ENCODE results near the gene MAGI2. TPM values are rescaled to one million over a fixed set of nuclear protein-coding genes. Genes with fewer than 3 reads are reported as not detected.

The MAGI2 gene
- total and polyA plus RNA-seq, 2 experiments from 2014 or later = 10.4 to 26.4 TPM

- H2AFZ ChIP-seq = no peak overlapping the region
- peaks cover 23% of the 10 kb centered on the region for H3K27me3 ChIP-seq (ENCODE audit: insufficient read depth)
- no peak overlapping the region for H3K4me3 ChIP-seq
- DNase-seq (ENCODE audit: low spot score) = no peak
- H3K36me3 Mint-ChIP-seq (ENCODE audit: low read depth) = no peaks in the 10 kb centered on the region; the same call in 2 of the 3 replicates
- H3K4me3 Mint-ChIP-seq = no peak overlapping the region
- no peak for ATAC-seq
- no peaks in the 10 kb centered on the region for H4K20me1 ChIP-seq (replicated peaks; ENCODE audit: insufficient read depth)
- no peak for TF ChIP-seq ETS1 (IDR thresholded peaks at IDR 0.05)
- TF ChIP-seq NANOG (IDR thresholded peaks at IDR 0.05; ENCODE audit: borderline replicate concordance) = no peak
- no peak for TF ChIP-seq EZH2phosphoT487 (IDR thresholded peaks at IDR 0.05; ENCODE audit: unreplicated experiment)
- no peak for TF ChIP-seq POLR2AphosphoS5 (IDR thresholded peaks at IDR 0.05; ENCODE audit: low read depth)
- no peak for TF ChIP-seq CREB1 (CRISPR knock-in tag; IDR thresholded peaks at IDR 0.05; ENCODE audit: low read depth)
- no peak for TF ChIP-seq STAT1 (IDR thresholded peaks at IDR 0.05; ENCODE audit: unreplicated experiment)
- no peak for TF ChIP-seq JUNB (IDR thresholded peaks at IDR 0.05; ENCODE audit: unreplicated experiment)
- TF ChIP-seq ZNF331 (CRISPR knock-in tag; IDR thresholded peaks at IDR 0.05; ENCODE audit: low read depth) = no peak
- no peak for TF ChIP-seq CTCF (conservative IDR thresholded peaks at IDR 0.05; ENCODE audit: low read depth in 2 of 2)
- TF ChIP-seq EZH2 (IDR thresholded peaks at IDR 0.05; ENCODE audit: low read depth, unreplicated experiment) = no peak
- TF ChIP-seq, protein P1, sequence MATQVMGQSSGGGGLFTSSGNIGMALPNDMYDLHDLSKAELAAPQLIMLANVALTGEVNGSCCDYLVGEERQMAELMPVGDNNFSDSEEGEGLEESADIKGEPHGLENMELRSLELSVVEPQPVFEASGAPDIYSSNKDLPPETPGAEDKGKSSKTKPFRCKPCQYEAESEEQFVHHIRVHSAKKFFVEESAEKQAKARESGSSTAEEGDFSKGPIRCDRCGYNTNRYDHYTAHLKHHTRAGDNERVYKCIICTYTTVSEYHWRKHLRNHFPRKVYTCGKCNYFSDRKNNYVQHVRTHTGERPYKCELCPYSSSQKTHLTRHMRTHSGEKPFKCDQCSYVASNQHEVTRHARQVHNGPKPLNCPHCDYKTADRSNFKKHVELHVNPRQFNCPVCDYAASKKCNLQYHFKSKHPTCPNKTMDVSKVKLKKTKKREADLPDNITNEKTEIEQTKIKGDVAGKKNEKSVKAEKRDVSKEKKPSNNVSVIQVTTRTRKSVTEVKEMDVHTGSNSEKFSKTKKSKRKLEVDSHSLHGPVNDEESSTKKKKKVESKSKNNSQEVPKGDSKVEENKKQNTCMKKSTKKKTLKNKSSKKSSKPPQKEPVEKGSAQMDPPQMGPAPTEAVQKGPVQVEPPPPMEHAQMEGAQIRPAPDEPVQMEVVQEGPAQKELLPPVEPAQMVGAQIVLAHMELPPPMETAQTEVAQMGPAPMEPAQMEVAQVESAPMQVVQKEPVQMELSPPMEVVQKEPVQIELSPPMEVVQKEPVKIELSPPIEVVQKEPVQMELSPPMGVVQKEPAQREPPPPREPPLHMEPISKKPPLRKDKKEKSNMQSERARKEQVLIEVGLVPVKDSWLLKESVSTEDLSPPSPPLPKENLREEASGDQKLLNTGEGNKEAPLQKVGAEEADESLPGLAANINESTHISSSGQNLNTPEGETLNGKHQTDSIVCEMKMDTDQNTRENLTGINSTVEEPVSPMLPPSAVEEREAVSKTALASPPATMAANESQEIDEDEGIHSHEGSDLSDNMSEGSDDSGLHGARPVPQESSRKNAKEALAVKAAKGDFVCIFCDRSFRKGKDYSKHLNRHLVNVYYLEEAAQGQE (IDR thresholded peaks at IDR 0.05; ENCODE audit: unreplicated experiment) = no peak
- TF ChIP-seq, protein P2, sequence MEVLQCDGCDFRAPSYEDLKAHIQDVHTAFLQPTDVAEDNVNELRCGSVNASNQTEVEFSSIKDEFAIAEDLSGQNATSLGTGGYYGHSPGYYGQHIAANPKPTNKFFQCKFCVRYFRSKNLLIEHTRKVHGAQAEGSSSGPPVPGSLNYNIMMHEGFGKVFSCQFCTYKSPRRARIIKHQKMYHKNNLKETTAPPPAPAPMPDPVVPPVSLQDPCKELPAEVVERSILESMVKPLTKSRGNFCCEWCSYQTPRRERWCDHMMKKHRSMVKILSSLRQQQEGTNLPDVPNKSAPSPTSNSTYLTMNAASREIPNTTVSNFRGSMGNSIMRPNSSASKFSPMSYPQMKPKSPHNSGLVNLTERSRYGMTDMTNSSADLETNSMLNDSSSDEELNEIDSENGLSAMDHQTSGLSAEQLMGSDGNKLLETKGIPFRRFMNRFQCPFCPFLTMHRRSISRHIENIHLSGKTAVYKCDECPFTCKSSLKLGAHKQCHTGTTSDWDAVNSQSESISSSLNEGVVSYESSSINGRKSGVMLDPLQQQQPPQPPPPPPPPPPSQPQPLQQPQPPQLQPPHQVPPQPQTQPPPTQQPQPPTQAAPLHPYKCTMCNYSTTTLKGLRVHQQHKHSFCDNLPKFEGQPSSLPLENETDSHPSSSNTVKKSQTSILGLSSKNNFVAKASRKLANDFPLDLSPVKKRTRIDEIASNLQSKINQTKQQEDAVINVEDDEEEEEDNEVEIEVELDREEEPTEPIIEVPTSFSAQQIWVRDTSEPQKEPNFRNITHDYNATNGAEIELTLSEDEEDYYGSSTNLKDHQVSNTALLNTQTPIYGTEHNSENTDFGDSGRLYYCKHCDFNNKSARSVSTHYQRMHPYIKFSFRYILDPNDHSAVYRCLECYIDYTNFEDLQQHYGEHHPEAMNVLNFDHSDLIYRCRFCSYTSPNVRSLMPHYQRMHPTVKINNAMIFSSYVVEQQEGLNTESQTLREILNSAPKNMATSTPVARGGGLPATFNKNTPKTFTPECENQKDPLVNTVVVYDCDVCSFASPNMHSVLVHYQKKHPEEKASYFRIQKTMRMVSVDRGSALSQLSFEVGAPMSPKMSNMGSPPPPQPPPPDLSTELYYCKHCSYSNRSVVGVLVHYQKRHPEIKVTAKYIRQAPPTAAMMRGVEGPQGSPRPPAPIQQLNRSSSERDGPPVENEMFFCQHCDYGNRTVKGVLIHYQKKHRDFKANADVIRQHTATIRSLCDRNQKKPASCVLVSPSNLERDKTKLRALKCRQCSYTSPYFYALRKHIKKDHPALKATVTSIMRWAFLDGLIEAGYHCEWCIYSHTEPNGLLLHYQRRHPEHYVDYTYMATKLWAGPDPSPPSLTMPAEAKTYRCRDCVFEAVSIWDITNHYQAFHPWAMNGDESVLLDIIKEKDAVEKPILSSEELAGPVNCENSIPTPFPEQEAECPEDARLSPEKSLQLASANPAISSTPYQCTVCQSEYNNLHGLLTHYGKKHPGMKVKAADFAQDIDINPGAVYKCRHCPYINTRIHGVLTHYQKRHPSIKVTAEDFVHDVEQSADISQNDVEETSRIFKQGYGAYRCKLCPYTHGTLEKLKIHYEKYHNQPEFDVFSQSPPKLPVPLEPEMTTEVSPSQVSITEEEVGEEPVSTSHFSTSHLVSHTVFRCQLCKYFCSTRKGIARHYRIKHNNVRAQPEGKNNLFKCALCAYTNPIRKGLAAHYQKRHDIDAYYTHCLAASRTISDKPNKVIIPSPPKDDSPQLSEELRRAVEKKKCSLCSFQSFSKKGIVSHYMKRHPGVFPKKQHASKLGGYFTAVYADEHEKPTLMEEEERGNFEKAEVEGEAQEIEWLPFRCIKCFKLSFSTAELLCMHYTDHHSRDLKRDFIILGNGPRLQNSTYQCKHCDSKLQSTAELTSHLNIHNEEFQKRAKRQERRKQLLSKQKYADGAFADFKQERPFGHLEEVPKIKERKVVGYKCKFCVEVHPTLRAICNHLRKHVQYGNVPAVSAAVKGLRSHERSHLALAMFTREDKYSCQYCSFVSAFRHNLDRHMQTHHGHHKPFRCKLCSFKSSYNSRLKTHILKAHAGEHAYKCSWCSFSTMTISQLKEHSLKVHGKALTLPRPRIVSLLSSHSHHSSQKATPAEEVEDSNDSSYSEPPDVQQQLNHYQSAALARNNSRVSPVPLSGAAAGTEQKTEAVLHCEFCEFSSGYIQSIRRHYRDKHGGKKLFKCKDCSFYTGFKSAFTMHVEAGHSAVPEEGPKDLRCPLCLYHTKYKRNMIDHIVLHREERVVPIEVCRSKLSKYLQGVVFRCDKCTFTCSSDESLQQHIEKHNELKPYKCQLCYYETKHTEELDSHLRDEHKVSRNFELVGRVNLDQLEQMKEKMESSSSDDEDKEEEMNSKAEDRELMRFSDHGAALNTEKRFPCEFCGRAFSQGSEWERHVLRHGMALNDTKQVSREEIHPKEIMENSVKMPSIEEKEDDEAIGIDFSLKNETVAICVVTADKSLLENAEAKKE (CRISPR knock-in tag; IDR thresholded peaks at IDR 0.05) = no peak
- no peak for TF ChIP-seq ZNF114 (CRISPR knock-in tag; IDR thresholded peaks at IDR 0.05)
- H3F3A ChIP-seq (replicated peaks; ENCODE audit: low read depth) = no peaks in the 10 kb centered on the region
- H3K27ac ChIP-seq (ENCODE audit: low read depth) = no peak overlapping the region
- no peak overlapping the region for H3K4me2 ChIP-seq
- peaks cover 14% of the 10 kb centered on the region for H3K27me3 Mint-ChIP-seq (ENCODE audit: insufficient read depth, low read depth, poor library complexity)
- H3K4me1 Mint-ChIP-seq = peaks cover 39% of the 10 kb centered on the region
- H3K9me3 Mint-ChIP-seq = no peaks in the 10 kb centered on the region
- H3K79me2 ChIP-seq (replicated peaks; ENCODE audit: insufficient read depth) = no peaks in the 10 kb centered on the region
- no peak overlapping the region for H3K27ac Mint-ChIP-seq
- no peaks in the 10 kb centered on the region; the same call in 1 of the 2 replicates for H3K9me2 ChIP-seq (ENCODE audit: insufficient read depth)
- H3K4me1 ChIP-seq (ENCODE audit: insufficient read depth) = peaks cover 36% of the 10 kb centered on the region
- H3K36me3 ChIP-seq (ENCODE audit: insufficient read depth) = no peaks in the 10 kb centered on the region
These were observed 1439.1 kb downstream of the MAGI2 start for GRCh38 chr7:78014401-78014800.
